ENCODE data around the gene ANKRD24.

DNA sequence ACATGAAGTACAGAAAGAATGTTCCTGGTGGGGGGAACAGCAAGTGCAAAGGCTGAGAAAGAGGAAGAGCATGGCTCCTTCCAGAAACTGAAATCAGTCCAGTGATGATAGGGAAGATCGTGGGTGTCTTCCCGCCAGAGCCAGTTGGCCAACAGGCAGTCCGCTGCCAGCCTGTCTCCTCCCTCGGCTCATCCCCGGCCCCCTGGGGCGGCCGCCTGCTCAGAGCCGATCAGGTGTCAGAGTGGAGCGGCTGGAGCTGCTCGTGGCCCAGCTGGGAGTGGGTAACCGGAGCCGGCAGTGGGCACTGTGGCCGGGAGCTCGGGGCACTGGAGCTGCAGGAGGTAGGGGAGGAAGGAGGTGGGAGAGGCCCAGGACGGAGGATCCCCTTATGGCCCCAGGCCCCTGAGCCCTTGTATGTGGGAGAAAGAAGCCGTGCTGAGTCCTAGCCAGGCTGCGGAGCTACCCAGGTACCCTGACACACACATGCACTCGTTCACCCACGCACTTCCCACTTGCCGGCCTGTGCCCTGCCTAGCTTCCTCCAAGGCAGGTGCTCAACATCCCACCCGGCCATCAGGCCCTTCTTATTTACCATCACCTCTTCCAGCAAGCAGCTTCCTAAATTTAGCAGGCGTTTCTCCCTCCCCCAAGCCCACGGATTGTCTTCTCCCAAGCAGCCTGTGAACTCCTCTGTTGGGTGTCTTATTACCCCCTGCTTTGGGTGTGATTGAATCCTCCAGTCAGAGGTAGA is 1.7 kb downstream of the ANKRD24 start:
- no peak for TF ChIP-seq CTCF (IDR thresholded peaks at IDR 0.05)
- TF ChIP-seq EP300 (IDR thresholded peaks at IDR 0.05) = no peak

All from ovary (tissue), 3 donors.